H1 (cell line): ENCODE measurements around the gene ARL2BP.

Experiments used
- ATF3 ChIP-seq: IDR thresholded peaks from 2 replicates; pipeline ENCODE4 v1.6.1; 2011; ENCODE audit warnings: low read depth, mild to moderate bottlenecking, low read length; ENCODE audit not compliant: insufficient read depth
- CBX5 ChIP-seq: fragments of 300-800, 300-1000 bp; sonication (generic); IDR thresholded peaks from 2 replicates; pipeline ENCODE4 v1.7.1; 2016; ENCODE audit warnings: antibody characterized with exemption, low read length, low read depth
- CHD2 ChIP-seq: IDR thresholded peaks from 2 replicates; pipeline ENCODE4 v1.6.1; 2012; ENCODE audit warnings: low read length, improper control_type of control experiment
- CTCF ChIP-seq, 3 experiments: IDR thresholded peaks; 1 replicate in 2 of 3; 2 replicates in 1 of 3; pipeline versions ENCODE4 v1.5.1 to v1.6.1; 2011; ENCODE audit warnings: low read length in 3 of 3, mild to moderate bottlenecking in 3 of 3, inconsistent platforms in 2 of 3, low read depth in 1 of 3, moderate library complexity in 1 of 3; ENCODE audit not compliant: insufficient read depth in 1 of 3; ENCODE audit errors: control extremely low read depth in 1 of 3
- FOSL1 ChIP-seq: IDR thresholded peaks from 2 replicates; pipeline ENCODE4 v1.6.1; 2011; ENCODE audit warnings: mild to moderate bottlenecking, low read depth, low read length, moderate library complexity; ENCODE audit not compliant: insufficient read depth
- GTF2F1 ChIP-seq: IDR thresholded peaks from 2 replicates; pipeline ENCODE4 v1.6.1; 2012; ENCODE audit warnings: low read depth, low read length, improper control_type of control experiment, borderline replicate concordance
- NRF1 ChIP-seq: IDR thresholded peaks from 2 replicates; pipeline ENCODE4 v1.6.1; 2011; ENCODE audit warnings: mild to moderate bottlenecking, low read depth, low read length, improper control_type of control experiment
- POLR2A ChIP-seq, 2 experiments: IDR thresholded peaks; 1 replicate in 1 of 2; 2 replicates in 1 of 2; pipeline ENCODE4 v1.6.1; 2011; ENCODE audit warnings: low read depth in 2 of 2, low read length in 2 of 2, mild to moderate bottlenecking in 2 of 2; ENCODE audit errors: control extremely low read depth in 1 of 2
- TBP ChIP-seq: IDR thresholded peaks from 2 replicates; pipeline ENCODE4 v1.6.1; 2011; ENCODE audit warnings: low read depth, low read length, improper control_type of control experiment
- ZNF274 ChIP-seq: IDR thresholded peaks from 2 replicates; pipeline ENCODE4 v1.7.0; 2012; ENCODE audit warnings: low read length, borderline replicate concordance; ENCODE audit errors: extremely low read depth

GRCh38 chr16:57262841-57263540 is 17.9 kb downstream of the ARL2BP start:
- TF ChIP-seq POLR2A (IDR thresholded peaks at IDR 0.05; ENCODE audit: control extremely low read depth in 1 of 2, low read depth in 2 of 2, low read length in 2 of 2): no peak
- TF ChIP-seq ZNF274: no peak
- TF ChIP-seq ATF3: no peak
- no peak for TF ChIP-seq NRF1
- TF ChIP-seq FOSL1: no peak
- TF ChIP-seq CTCF (IDR thresholded peaks at IDR 0.05; ENCODE audit: control extremely low read depth in 1 of 3, insufficient read depth in 1 of 3, low read depth in 1 of 3, low read length in 3 of 3): no peak
- TF ChIP-seq CBX5: no peak
- TF ChIP-seq CHD2: no peak
- TF ChIP-seq TBP: no peak
- no peak for TF ChIP-seq GTF2F1
